Tibial nerve (tissue), 4 donors: ENCODE data around the gene SUSD1. TPM values are rescaled to one million over a fixed set of nuclear protein-coding genes. Genes with fewer than 3 reads are reported as not detected.

Source experiments
- DNase-seq, 2 donors: peaks; one replicate each; pipeline ENCODE4 v3.0.0-alpha.2; 2019; ENCODE audit warnings: low spot score in 2 of 2
- H3K27ac ChIP-seq, 4 donors: fragments of 200-600 bp; sonication (generic) in 3 of 4; one replicate each; pipeline ENCODE4 v1.5.1; 2017 to 2019; ENCODE audit warnings: mild to moderate bottlenecking in 1 of 4
- H3K27me3 ChIP-seq, 2 donors: fragments of 200-600 bp; sonication (generic) in 1 of 2; one replicate each; pipeline versions ENCODE4 v1.5.1 to v1.6.0; 2017 to 2019
- H3K36me3 ChIP-seq, 3 donors: fragments of 200-600 bp; sonication (generic); one replicate each; pipeline ENCODE4 v1.5.1; 2018 to 2019
- H3K4me1 ChIP-seq, 4 donors: fragments of 200-600 bp; sonication (generic) in 3 of 4; one replicate each; pipeline ENCODE4 v1.5.1; 2017 to 2019
- H3K4me3 ChIP-seq, 4 donors: fragments of 200-600 bp; sonication (generic) in 3 of 4; one replicate each; pipeline ENCODE4 v1.5.1; 2017 to 2019; ENCODE audit warnings: mild to moderate bottlenecking in 1 of 4, moderate library complexity in 1 of 4
- H3K9me3 ChIP-seq, 4 donors: fragments of 200-600 bp; sonication (generic) in 3 of 4; one replicate each; pipeline ENCODE4 v1.5.1; 2017 to 2019
- CTCF ChIP-seq, 5 experiments: fragments of 200-600 bp in 3 of 5; fragments of 450-650 bp in 2 of 5; sonication (generic) in 3 of 5; IDR thresholded peaks; one replicate each; pipeline ENCODE4 v1.5.1; 2016 to 2019; ENCODE audit warnings: antibody characterized with exemption in 5 of 5, mild to moderate bottlenecking in 3 of 5, moderate library complexity in 2 of 5
- EP300 ChIP-seq, 2 donors: sonication (generic); formaldehyde crosslinking; IDR thresholded peaks; one replicate each; pipeline ENCODE4 v1.6.1; 2017; ENCODE audit warnings: antibody characterized with exemption in 2 of 2, mild to moderate bottlenecking in 1 of 2
- POLR2A ChIP-seq, 2 donors: fragments of 450-650 bp; IDR thresholded peaks; one replicate each; pipeline ENCODE4 v1.6.1; 2017; ENCODE audit warnings: antibody characterized with exemption in 2 of 2, mild to moderate bottlenecking in 2 of 2, moderate library complexity in 2 of 2
- WGBS, 2 donors: methylation state at CpG; one replicate each; pipeline ENCODE4 v1.1.5; 2018; 5-methylcytosine and 5-hydroxymethylcytosine counted together
- total RNA-seq, 4 donors: library from RNA; depleted of rRNA; stranded (reverse); fragments of >200 nt; gene quantifications; one replicate each; pipeline ENCODE4 v1.1.0, GENCODE V29; 2016

SUSD1 gene
- total RNA-seq, 4 donors from 2014 or later, result 6.9 to 19.8 (median 11.5) TPM

- DNase-seq, result no peak
- Histone ChIP-seq H3K27me3 (no peaks in the 10 kb centered on the region), H3K4me1 (no peaks in the 10 kb centered on the region), H3K4me3 (no peak overlapping the region), H3K9me3 (no peaks in the 10 kb centered on the region), H3K36me3 (no peaks in the 10 kb centered on the region), H3K27ac (no peak overlapping the region)
- 59 to 60% methylated on average over 2 of the region's 2 CpGs for WGBS, 2 donors
- peak in 4 of 5 experiments; percentile 28 to 41 (median 34) for TF ChIP-seq CTCF (IDR thresholded peaks at IDR 0.05)
- TF ChIP-seq EP300 (IDR thresholded peaks at IDR 0.05), result no peak
Observed at GRCh38 chr9:112086627-112087026, 88.5 kb downstream of the SUSD1 start.

GRCh38 chr9:112084907-112085306 lies 90.2 kb downstream of the SUSD1 start:
- no peak overlapping the region for H3K27ac ChIP-seq
- no peaks in the 10 kb centered on the region for H3K9me3 ChIP-seq
- no peaks in the 10 kb centered on the region for H3K36me3 ChIP-seq
- no peaks in the 10 kb centered on the region for H3K4me1 ChIP-seq
- no peak overlapping the region for H3K4me3 ChIP-seq
- no peak for DNase-seq
- H3K27me3 ChIP-seq, result no peaks in the 10 kb centered on the region
- no peak for TF ChIP-seq POLR2A (IDR thresholded peaks at IDR 0.05)
- TF ChIP-seq CTCF (IDR thresholded peaks at IDR 0.05), result no peak
- TF ChIP-seq EP300 (IDR thresholded peaks at IDR 0.05), result no peak
- 61 to 67% methylated on average over 2 of the region's 2 CpGs for WGBS, 2 donors

- H3K4me1 ChIP-seq, result no peaks in the 10 kb centered on the region
- WGBS, 2 donors, result 71 to 83% methylated on average over 3 of the region's 3 CpGs
- no peaks in the 10 kb centered on the region for H3K9me3 ChIP-seq
- no peak overlapping the region for H3K27ac ChIP-seq
- no peak for TF ChIP-seq EP300 (IDR thresholded peaks at IDR 0.05)
- no peak for DNase-seq
- no peaks in the 10 kb centered on the region for H3K36me3 ChIP-seq
- H3K27me3 ChIP-seq, result no peaks in the 10 kb centered on the region
- no peak overlapping the region for H3K4me3 ChIP-seq
Observed at GRCh38 chr9:112084334-112084733, 90.8 kb downstream of the SUSD1 start.

- H3K27me3 ChIP-seq, result no peaks in the 10 kb centered on the region
- 81% methylated on average over 7 of the region's 7 CpGs for WGBS, 2 donors
- peak overlapping the region in 1 of 4 donors; percentile 23 for H3K27ac ChIP-seq
- TF ChIP-seq EP300 (IDR thresholded peaks at IDR 0.05) (no peak), POLR2A (IDR thresholded peaks at IDR 0.05) (no peak), CTCF (IDR thresholded peaks at IDR 0.05) (no peak)
- H3K4me1 ChIP-seq, result no peaks in the 10 kb centered on the region
- no peak overlapping the region for H3K4me3 ChIP-seq
- no peaks in the 10 kb centered on the region for H3K36me3 ChIP-seq
- H3K9me3 ChIP-seq, result no peaks in the 10 kb centered on the region
- no peak for DNase-seq
Observed at GRCh38 chr9:112081918-112082729, 93.0 kb downstream of the SUSD1 start.

GRCh38 chr9:112080831-112081542 lies 94.1 kb downstream of the SUSD1 start:
- H3K4me3 ChIP-seq, result no peak overlapping the region
- no peak for DNase-seq
- 82 to 91% methylated on average over 5 of the region's 5 CpGs for WGBS, 2 donors
- no peaks in the 10 kb centered on the region for H3K4me1 ChIP-seq
- no peaks in the 10 kb centered on the region for H3K9me3 ChIP-seq
- H3K36me3 ChIP-seq, result no peaks in the 10 kb centered on the region
- TF ChIP-seq POLR2A (IDR thresholded peaks at IDR 0.05) (no peak), EP300 (IDR thresholded peaks at IDR 0.05) (no peak), CTCF (IDR thresholded peaks at IDR 0.05) (no peak)
- no peaks in the 10 kb centered on the region for H3K27me3 ChIP-seq
- no peak overlapping the region for H3K27ac ChIP-seq
